GM12865 (cell line): ENCODE measurements around the gene SH3PXD2B.

Source experiments
- DNase-seq: peaks from one replicate; pipeline ENCODE4 v3.0.0; 2010; ENCODE audit warnings: low read depth
- H3K4me3 ChIP-seq: 2 replicates; pipeline ENCODE4 v1.5.1; 2011; ENCODE audit warnings: mild to moderate bottlenecking, low read depth, low read length, control low read depth
- TF ChIP-seq, protein P1 (sequence below): IDR thresholded peaks from 2 replicates; pipeline ENCODE4 v1.5.1; 2011; ENCODE audit warnings: low read length, control low read depth, low read depth, inconsistent platforms; ENCODE audit not compliant: insufficient read depth; ENCODE audit errors: missing control alignments

SH3PXD2B gene

DNA sequence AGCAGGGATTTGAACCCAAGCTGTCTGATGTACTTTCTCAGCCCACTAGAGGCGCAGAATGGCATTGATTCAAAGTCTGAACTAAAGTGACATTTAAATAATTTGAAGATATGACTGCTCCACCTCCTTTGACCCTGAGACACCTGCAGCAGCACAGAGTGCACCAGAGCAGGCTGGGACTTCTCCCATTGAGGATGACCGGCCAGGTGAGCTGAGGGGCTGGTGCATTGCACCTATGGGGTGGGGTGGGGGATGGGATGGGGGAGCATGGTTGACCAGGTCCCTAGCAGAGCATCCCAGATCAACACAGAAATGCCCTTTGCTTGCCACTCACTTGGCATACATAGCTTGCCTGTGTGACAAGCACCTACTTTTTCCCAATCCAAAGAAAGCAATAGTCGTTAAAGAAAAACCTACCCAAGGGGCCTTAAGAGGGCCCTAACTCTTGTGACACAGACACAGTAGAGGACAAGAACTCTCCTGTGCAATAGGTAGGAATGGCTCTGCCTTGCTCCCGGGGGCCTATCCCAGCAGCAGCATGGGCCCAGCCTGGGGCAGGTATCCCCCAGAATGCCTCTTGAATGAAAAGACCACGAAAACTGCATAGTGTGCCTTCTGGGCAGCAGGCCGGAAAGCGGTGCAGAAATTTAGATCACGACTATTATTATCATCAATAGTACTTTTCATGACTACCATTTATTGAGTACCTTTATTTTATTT is 6.5 kb downstream of the SH3PXD2B start:
- TF ChIP-seq, protein P1, sequence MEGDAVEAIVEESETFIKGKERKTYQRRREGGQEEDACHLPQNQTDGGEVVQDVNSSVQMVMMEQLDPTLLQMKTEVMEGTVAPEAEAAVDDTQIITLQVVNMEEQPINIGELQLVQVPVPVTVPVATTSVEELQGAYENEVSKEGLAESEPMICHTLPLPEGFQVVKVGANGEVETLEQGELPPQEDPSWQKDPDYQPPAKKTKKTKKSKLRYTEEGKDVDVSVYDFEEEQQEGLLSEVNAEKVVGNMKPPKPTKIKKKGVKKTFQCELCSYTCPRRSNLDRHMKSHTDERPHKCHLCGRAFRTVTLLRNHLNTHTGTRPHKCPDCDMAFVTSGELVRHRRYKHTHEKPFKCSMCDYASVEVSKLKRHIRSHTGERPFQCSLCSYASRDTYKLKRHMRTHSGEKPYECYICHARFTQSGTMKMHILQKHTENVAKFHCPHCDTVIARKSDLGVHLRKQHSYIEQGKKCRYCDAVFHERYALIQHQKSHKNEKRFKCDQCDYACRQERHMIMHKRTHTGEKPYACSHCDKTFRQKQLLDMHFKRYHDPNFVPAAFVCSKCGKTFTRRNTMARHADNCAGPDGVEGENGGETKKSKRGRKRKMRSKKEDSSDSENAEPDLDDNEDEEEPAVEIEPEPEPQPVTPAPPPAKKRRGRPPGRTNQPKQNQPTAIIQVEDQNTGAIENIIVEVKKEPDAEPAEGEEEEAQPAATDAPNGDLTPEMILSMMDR: no peak
- DNase-seq: no peak
- H3K4me3 ChIP-seq: no peak overlapping the region

DNA sequence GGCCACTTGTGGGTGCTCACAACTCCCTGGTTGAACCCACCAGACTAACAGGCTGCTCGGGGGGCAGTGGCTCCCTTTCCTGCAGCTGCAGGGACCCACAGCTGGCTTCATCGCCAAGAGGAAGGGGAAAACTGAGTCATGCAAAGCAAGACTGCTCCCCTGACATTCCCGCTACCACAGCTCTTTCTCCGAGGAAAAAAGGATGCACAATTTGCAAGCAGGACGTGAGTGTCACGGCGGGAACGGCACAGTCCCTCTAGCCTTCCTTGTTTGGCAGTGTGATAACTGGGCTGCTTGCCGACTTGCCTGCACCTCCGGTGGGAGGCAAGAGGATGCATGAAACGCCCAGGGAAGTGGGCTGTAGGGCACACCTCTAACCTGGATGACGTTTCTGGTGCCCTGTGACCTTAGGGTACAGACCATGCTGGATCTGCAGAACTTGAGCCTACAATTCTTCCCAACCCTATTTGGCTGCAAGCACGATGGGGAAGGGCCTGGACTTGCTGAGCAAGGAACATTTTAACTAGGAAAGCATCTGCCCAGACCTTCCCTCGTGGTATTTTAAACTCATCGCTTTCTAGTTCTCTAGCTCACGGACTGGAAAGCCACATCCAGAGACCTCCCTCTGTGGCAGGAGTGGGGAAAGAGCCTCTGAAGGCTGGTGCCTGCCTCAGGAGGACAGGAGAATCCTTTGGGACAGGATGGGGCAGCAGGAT is 7.8 kb downstream of the SH3PXD2B start:
- no peak for DNase-seq
- TF ChIP-seq, protein P1: no peak
- H3K4me3 ChIP-seq: no peak overlapping the region

DNA sequence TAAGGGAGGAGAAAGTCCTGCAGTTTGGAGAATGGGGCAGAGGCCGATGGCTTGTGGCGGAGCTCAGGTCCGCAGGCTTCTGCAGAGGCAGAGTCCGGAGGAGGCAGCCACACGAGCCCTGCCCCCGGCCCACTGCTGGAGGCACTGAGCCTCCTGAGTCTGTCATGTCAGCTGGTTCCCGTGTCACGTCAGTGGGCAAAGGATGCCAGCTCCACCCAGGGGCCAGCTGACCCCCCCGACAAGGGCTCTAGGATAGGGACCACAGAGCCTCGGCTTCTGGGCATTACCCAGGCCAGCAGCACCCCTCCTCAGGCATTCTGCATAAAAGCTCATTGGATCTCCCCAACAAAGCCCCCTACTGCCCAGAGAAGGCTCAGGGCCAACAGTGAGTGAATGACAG is 8.5 kb downstream of the SH3PXD2B start:
- DNase-seq: no peak
- no peak overlapping the region for H3K4me3 ChIP-seq
- TF ChIP-seq, protein P1: no peak

DNA sequence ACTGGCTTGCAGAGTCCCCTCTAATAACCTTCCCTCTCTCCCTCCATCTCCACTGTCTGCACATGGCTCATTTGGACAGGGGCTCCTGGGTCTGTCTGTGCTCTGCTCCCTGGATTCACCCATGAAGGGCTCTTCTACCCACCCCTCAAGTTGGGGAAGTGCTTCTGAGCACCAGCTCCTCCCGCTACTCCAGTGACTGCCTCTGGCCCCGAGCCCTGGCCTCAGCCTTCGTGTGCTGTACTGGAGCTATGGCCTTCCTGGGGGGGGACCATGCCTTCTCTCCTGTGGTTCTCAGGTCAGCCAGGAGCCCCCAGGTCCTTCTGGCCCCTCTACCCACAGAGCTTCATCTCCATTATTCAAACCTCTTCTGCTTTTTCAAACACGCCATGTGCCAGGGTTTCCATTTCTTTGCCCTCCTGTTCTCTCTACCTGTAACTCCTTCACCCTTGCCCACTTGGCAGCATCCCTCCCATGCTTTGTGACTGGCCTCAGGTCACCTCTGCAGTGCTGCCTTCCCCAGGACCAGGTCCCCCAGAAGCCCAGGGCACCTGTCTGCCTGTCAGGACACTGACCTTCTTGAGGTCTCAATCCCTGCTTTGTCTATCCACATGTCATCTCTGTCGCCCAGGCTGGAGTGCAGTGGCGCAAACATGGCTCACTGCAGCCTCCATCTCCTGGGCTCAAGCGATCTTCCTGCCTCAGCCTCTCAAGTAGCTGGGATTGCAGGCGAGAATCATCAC is 9.5 kb downstream of the SH3PXD2B start:
- H3K4me3 ChIP-seq: no peak overlapping the region
- TF ChIP-seq, protein P1: no peak
- no peak for DNase-seq

DNA sequence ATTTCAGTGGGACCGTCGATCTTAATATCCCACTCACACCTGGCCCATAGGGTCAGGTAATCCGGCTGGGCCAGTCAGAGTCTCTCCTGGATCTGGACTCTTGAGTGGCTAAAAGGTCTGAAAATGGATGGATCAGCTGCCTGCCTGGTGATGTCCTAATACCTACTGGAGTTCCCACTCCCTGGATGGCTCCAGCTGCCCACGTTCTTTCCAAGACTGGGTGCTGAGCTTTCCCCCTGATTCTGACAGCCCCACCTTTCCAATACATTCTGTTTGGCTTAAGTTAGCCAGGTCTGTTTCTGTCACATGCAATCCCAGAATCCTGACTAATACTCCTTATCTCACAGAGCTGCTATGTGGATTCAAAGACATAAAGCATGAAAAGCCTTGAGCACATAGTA is 10.2 kb downstream of the SH3PXD2B start:
- DNase-seq: no peak
- TF ChIP-seq, protein P1: no peak
- H3K4me3 ChIP-seq: no peak overlapping the region

DNA sequence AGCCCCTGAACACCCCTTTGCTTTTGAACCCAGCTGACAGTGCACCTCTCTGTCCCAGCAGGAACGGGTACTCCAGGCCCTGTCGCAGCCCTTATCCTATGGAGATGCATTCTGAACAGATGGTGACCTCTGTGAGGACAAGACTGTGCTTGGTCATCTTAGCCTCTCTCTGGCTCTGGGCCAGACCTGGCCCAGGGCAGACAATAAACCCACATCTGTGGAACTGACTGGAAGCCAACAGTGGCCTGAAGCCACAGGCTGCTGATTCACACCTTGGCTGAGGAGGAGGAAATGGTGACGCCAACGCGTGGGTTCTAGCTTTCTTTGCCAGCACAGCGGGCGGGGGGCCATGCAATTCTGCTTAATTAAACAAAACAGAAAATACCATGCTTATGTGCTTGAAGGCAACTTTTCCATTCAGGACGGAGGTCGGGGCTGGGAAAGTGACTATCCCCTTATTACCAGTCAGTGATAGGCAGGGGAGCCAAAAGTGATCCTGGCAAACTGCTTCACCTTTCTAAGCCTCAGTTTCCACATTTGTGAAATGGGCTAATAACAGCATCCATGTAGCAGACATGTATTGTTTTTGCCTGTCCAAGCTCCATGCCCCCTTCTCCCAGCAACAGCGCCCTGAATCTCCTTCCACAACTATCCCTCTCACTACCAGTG is 10.8 kb downstream of the SH3PXD2B start:
- TF ChIP-seq, protein P1: no peak
- H3K4me3 ChIP-seq: no peak overlapping the region
- no peak for DNase-seq
